ENCODE data around the gene BTG1. TPM values are rescaled to one million over a fixed set of nuclear protein-coding genes. Genes with fewer than 3 reads are reported as not detected.

Gene BTG1
- total RNA-seq, 1 experiment from 2014 or later = 18.5 TPM

DNA sequence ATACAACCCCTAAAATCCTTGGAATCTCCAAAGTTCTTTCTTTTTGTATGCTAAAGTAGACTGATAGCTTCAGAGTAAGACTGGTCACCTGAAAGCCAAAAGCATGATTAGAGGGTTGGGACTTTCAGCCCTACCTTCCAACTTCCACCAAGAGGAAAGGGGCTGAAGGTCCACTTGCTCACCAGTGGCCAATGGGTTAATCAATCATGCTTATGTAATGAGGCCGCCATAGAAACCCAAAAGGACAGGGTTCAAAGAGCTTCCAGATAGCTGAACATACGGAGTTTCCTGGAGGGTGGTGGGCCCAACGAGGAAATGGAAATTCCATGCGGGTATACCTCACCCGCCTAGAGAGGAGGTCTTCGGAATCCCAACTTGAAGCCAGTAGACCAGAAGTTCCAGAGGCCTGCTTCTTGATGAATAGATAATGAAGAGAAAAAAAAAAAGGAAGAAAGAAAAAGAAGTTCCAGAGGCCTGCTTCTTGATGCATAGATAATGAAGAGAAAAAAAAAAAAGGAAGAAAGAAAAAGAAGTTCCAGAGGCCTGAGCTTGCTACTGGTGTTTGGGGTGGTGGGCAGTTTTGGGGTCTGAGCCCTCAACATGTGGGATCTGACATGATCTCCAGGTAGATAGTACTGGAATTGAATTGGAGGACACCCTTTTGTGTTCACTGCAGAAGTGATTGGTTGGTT lies 11.2 kb upstream of the BTG1 start:
- no peak for DNase-seq (ENCODE audit: low read depth, low spot score)
- in situ Hi-C loops (cut with HindIII; ENCODE audit: low pct_unique_long_range_greater_than_20kb, low sequenced_read_pairs) = no loop called here

DNA sequence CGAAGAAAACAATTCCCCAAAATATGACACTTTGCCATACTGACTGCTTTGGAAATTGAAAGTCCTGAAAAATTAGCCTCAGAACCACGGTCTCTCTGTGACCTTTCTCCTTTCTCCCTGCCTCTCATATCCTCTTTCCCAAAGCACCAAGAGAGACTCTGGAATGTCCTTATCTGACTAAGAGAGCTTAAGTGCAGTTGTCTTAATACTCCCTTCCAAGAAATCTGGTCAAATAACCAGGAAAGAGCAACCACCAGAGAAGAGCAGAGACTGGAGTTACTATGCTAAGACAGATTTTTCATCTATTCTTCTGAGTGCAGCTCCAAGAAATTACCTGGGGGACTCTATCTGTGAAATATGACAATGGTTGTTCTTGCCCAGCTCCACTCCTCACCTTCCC lies 10.5 kb upstream of the BTG1 start:
- no peak for DNase-seq (ENCODE audit: low read depth, low spot score)
- in situ Hi-C loops (cut with HindIII; ENCODE audit: low pct_unique_long_range_greater_than_20kb, low sequenced_read_pairs) = no loop called here

DNA sequence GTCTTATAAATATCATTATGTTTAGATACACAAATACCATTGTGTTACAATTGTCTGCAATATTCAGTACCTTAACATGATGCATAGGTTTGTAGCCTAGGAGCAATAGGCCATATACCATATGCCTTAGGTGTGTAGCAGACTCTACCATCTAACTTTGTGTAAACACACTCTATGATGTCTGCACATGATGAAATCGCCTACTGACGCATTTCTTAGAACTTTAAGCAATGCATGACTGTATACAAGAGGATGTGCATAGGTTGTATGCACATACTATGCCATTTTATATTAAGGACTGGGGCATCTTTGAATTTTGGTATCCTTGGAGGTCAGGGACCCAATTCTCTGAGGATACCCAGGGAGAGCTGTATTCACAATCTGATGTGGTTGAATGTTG lies 10.1 kb upstream of the BTG1 start:
- in situ Hi-C loops (cut with HindIII; ENCODE audit: low pct_unique_long_range_greater_than_20kb, low sequenced_read_pairs) = no loop called here
- no peak for DNase-seq (ENCODE audit: low read depth, low spot score)

DNA sequence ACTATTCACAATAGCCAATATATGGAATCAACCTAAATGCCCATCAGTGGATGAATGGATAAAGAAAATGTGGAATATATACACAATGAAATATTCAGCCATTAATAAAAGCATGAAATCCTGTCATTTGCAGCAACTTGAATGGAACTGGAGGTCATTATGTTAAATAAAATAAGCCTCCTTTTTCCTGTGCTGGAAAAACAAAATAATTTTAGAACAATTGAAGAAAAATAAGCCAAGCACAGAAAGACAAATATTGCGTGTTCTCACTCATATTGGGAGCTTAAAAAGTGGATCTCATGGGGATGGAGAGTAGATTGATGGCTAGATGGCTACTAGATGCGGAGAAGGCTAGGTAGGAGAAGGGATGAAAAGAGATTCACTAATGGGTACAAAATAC lies 6.3 kb upstream of the BTG1 start:
- no peak for DNase-seq (ENCODE audit: low read depth, low spot score)
- in situ Hi-C loops (cut with HindIII; ENCODE audit: low pct_unique_long_range_greater_than_20kb, low sequenced_read_pairs) = no loop called here

DNA sequence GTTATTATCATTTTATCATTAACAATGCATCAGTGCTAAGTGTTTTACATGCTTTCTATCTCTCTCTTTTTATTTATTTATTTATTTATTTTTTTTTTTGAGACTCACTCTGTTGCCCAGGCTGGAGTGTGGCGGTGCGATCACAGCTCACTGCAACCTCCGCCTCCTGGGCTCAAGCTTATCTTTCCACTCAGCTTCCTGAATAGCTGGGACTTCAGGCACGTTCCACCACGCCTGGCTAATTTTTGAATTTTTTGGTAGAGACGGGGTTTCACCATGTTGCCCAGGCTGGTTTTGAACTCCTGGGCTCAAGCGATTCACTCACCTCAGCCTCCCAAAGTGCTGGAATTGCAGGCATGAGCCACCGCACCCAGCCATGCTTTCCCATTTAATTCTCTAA lies 3.9 kb upstream of the BTG1 start:
- in situ Hi-C loops (cut with HindIII; ENCODE audit: low pct_unique_long_range_greater_than_20kb, low sequenced_read_pairs) = no loop called here
- no peak for DNase-seq (ENCODE audit: low read depth, low spot score)

DNA sequence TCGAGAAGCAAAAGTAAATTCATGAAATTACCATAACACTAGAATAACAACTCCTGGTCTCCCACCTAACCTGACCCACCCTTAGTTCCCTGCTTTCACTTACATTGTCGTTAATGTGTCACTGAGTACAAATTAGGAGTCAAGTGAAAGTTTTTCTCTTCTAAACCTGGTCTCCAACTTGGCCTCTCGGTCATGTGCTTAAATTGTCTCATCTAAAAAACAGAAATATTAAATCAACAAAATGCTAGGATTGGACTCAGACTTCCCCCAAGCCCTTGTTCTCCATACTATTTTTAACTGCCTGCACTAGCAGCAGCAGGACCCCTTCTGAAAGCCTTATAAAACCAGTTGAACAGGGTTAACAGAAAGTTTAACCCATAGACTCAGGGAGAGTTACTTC lies 1.8 kb upstream of the BTG1 start:
- no peak for DNase-seq (ENCODE audit: low read depth, low spot score)
- in situ Hi-C loops (cut with HindIII; ENCODE audit: low pct_unique_long_range_greater_than_20kb, low sequenced_read_pairs) = no loop called here

DNA sequence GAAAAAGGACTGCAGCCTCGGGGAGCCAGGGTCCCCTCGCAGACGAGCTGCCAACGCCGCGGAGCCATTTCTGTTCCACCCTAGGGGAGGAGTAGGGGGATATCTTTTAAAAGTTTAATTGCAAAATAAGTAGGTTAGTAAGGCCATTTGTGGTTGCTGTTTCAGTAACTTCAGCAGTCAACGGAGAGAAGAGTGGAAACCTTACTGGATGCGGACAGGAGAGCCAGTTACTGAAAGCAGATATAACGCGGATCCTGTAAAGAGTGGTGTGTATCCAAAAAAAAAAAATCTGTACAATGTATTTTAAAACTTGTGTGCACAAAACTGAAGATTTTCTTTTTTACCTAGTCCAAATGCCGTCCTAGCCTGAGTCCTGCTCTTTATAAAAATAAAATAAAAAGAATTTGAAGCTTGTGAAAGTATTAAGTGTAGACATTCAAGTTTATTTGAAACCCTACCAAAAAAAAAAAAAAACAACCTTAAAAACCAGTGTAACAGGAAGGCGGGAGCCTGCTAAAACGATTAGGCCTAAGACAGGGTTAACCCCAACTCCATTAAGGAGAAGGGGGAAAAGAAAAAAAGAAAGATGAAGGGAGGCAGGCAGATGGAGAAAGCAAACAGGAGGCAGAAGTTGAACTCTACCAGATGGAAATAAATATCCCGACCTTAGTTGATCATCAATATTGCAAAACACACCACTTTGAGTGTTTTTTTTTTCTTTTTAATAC lies 1.0 kb upstream of the BTG1 start:
- in situ Hi-C loops (cut with HindIII; ENCODE audit: low pct_unique_long_range_greater_than_20kb, low sequenced_read_pairs) = no loop called here
- no peak for DNase-seq (ENCODE audit: low read depth, low spot score)

DNA sequence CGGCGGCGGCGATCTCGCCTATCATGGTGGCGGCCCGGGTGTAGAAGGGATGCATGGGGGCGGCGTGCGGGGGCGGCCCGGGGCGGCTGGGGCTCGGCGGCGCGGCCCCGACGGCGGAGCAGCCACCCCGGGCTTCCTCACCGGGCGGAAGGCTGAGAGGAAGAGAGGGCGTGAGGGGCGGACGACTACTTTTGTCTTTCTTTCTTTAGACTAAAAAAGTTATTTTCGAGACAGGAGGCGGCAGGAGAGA lies 240 bp downstream of the BTG1 start:
- DNase-seq (ENCODE audit: low read depth, low spot score) = no peak
- in situ Hi-C loops (cut with HindIII; ENCODE audit: low pct_unique_long_range_greater_than_20kb, low sequenced_read_pairs) = no loop called here

DNA sequence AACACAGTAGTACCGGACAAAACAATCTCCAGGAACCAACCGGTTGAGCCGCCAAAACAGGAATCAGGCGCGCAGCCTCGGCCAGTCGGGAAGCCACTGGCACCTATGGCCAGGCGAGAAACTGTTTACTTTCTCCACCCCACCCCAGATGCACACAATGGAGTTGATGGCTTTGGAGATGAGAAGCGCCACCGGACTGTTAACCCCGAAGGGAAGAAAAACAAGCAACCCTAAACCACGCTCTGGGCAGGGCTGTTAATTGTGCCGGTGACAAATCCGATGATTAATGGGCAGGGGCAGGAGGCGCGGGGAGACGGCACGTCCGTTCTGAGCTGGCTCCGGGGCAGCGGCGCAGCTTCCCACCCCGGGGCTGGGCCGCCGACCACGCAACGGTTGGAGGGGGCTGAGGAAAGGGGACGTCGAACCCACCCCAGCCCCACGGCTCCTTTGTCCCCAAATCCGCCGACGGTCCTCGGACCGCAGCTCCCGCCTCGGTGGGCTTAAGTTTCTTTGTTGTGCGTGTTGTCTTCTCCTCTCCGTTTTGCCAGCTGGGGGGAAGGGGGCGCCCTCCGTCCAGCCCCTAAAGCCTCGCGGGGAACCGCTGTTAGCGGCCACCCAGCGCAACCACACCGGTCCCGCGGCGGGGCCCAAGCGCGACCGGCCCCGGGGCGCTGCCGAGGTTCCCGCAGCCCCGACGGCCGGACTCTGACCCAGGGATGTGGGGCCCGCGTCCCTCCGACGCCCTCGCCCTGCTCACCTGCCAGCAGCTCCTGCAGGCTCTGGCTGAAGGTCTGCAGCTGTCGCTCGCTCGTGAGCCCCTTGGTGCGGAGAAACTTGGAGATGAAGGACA lies 790 bp downstream of the BTG1 start:
- peak; percentile 33 for DNase-seq (ENCODE audit: low read depth, low spot score)
- in situ Hi-C loops (cut with HindIII; ENCODE audit: low pct_unique_long_range_greater_than_20kb, low sequenced_read_pairs) = no loop called here

DNA sequence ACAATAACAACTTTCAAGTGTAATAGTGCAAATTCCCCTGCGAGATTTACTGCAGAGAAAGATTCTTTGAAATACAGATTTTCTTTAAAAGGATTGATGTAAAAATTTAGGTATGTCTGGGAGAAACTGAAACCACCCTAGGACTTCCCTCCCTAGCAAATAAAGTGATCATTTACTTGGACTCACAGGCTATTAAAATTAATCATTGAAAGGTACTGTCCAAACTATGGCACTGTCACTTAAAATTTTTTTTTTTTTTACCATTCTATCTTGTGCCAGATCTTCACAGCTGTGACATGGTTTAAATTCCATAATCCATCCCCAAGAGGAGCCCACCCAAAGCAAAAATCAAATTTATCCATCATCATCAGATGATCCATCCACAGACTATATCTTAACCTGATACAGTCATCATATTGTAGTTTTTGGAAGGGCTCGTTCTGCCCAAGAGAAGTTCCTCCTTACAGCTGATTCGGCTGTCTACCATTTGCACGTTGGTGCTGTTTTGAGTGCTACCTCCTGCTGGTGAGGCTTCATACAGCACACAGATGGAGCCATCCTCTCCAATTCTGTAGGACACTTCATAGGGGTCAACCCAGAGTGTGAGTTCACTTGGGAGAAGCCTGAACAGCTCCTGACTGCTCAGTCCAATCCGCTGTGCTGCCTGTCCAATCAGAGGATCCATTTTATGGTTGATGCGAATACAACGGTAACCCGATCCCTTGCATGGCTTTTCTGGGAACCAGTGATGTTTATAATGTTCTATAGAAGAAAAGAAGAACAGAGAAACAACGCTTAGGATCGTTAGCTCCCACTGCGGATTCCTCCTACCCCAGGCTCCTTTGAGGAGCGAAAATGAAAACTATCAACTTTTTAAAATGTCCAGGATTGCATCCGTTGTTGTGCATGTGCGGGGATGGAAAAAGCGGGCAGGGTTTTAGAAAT lies 1.7 kb downstream of the BTG1 start:
- DNase-seq (ENCODE audit: low read depth, low spot score) = peak; percentile 97
- in situ Hi-C loops (cut with HindIII; ENCODE audit: low pct_unique_long_range_greater_than_20kb, low sequenced_read_pairs) = no loop called here

DNA sequence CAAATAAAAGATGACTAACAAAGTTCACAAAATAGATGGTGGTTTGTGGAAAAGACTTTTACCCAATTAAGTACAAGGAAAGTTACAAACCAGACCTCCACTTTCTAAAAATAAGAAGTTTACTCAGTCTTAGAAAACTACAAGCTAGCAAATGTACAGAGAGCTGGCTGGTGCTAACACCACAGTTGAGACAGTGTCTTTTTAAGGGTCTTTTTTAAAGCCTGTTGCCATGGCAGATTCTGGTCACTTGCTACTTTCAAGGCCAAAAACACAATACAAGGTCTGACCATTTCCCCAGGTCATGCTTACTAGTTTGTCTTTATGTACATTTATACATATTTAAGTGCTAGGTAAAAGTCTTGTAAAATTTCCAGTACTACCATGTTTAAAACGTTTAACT lies 2.4 kb downstream of the BTG1 start:
- no peak for DNase-seq (ENCODE audit: low read depth, low spot score)
- in situ Hi-C loops (cut with HindIII; ENCODE audit: low pct_unique_long_range_greater_than_20kb, low sequenced_read_pairs) = no loop called here

DNA sequence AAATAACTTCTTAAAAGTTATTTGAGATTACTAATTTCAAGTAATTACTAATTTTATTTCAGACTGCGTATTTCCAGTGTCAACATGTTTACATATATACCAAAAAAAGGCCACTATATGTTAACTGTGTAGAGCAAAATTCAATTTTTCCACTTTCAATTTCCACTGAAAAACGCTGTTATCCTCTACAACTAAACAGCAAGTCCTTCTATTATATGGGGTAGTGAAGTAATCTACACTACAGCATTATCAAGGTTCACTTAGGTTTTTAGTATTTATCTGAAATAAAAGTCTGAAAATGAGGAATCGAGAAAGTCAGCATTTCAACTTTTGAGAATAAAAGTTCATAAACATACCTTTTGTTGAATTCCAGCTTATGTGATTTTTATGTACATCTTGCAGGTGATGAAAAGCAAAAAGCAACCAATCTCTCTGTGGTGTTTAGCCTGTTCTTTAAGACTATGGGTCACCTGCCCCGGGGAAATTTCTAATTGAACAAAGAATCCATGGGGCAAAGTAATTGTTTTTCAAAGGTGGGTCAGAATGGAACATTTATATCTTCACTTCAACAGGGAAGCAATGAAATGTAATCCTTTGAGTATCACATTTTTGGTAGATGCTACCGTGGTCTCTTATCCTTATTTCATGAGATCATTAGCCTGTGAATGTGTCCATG lies 3.3 kb downstream of the BTG1 start:
- in situ Hi-C loops (cut with HindIII; ENCODE audit: low pct_unique_long_range_greater_than_20kb, low sequenced_read_pairs) = no loop called here

DNA sequence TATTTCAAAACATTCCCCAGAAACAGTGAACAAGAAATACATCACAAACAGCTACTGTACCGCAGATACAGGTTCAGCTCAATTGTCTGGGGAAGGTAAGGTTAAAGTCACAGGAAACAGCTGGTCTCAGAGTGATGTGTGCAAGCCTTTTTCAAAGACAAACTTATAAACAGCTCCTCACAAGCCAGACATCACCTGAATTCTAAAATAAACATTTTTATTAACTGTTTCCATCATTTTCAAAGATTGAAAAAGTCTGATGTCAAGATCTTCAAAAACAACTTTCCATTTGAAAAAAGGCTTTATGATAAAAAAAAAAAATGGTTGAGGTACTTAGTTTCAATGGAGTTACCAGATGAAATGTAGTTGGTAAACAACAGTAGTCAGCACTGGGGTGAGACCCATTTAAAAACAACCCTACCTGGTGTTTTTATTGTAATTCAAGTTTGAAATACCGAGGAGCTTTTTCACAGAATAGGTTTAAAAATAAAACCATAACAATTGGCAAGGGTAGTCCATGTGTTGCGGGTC lies 4.0 kb downstream of the BTG1 start:
- in situ Hi-C loops (cut with HindIII; ENCODE audit: low pct_unique_long_range_greater_than_20kb, low sequenced_read_pairs) = no loop called here
- no peak for DNase-seq (ENCODE audit: low read depth, low spot score)

More for the DNA sequence above, 3.3 kb downstream of the BTG1 start:
- no peak for DNase-seq (ENCODE audit: low read depth, low spot score)

DNA sequence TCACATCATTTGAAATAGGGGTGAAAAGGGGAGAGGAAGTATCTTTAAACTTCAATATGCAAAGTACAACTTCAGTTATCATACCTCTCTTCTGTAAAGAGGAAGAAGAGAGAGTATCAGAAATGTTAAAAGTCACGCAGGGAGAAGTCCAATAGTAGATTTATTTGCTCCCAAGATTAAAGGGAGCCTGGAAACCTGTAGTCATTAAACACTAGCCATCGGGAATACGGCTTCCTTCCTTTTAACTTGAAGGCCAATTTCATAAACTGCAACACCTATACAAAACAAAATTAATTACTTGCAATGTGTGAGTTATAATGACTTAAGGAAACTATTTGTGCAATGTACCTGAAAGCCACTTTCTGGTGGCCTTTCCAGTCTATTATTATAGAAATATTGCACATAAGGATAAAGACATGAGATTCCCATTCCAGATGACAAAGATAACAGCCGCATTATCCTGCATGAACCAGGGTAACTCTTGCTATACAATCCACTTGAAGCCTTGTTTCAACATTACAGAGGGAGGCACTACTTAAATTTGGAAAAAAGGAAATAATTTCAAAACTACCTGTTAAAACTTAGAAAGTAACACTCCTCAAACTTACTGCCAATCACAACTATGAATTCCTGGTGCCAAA lies 4.6 kb downstream of the BTG1 start:
- in situ Hi-C loops (cut with HindIII; ENCODE audit: low pct_unique_long_range_greater_than_20kb, low sequenced_read_pairs) = no loop called here
- no peak for DNase-seq (ENCODE audit: low read depth, low spot score)

DNA sequence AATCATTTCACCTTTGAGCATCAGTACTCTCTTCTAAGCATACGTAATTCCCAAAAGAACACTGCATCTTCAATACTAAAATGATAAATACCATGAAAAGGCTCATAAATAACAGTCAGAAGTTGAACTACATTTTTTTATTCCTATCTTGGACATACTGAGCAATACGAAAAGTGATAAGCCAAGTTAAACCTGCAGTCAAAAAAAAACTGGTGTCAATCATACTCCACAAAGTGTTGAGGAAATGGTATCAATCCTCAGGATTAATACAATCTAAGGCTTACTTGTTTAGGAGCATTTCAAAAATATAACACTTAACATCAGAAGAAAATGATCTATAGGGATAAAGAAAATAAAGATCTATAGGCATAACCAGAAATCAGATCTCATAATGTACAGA lies 5.5 kb downstream of the BTG1 start:
- in situ Hi-C loops (cut with HindIII; ENCODE audit: low pct_unique_long_range_greater_than_20kb, low sequenced_read_pairs) = no loop called here
- DNase-seq (ENCODE audit: low read depth, low spot score) = no peak

DNA sequence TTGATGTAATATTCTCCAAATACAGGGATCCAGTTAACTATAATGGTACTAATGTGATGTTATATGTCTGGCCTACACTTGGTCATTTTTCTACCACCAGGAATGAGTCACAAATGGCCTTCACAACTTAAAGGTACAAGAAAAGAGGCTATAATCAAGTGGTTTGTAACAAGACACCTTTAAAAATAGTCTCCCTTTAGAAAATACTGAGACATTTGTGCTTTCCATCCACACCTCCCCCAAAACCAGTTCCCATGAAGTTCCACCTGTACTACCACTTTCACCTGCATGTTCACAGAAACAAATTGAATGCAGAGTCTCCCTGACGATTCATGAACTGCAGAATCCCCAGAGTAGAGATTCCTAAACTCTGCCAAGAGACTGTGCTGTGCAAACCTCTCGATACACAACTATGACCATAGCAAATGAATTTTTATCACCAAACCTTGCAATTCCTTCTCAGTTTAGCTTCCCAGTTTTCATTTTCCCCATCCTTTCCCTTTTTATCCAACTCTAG lies 6.0 kb downstream of the BTG1 start:
- in situ Hi-C loops (cut with HindIII; ENCODE audit: low pct_unique_long_range_greater_than_20kb, low sequenced_read_pairs) = no loop called here
- DNase-seq (ENCODE audit: low read depth, low spot score) = no peak

Data from SK-MEL-5 (cell line).